ENCODE data around the gene SOAT1.
"Not testable (repeated sequence)": the region's sequence is repeated elsewhere in the genome, so short reads cannot be mapped to it uniquely, and the experiment has no call there.

Gene SOAT1

DNA sequence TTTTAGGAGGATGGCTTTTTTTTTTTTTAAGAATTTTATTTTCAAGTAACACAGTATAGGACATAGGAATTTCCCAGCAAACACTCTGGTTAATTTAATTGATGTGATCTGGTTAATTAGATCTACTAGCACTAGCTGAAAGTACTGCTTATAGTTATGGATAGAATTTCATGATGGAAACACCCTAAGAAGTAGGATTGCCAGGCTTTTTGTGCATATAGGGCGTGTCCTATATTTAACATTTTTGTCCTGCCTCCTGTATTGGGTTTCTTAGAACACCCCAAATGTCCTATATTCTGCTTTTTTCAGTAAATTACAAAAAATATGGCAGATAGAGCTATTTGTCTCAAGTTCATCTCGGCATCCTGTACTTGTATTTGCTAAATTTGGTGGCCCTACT is 58.6 kb downstream of the SOAT1 start:
- DNase-seq (ENCODE audit: low read depth in 2 of 2): no peak

- no peak for DNase-seq (ENCODE audit: low read depth in 2 of 2)
Observed at GRCh38 chr1:179353546-179353945, 59.9 kb downstream of the SOAT1 start.

DNA sequence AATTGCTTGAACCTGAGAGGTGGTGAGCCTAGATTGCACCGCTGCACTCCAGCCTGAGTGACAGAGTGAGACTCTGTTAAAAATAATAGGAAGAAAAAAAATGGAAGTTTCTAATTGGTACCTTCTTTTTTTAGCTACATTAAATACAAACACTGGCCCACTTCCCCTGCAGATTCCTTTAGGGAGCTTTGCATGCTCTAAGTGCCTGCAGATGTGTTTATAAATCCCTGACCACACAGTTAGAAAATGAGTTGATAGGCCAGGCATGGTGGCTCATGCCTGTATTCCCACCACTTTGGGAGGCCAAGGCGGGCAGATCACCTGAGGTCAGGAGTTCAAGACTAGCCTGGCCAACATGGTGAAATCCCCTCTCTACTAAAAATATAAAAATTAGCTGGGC is 68.0 kb downstream of the SOAT1 start:
- DNase-seq (ENCODE audit: low read depth in 2 of 2): not testable (repeated sequence)

- DNase-seq (ENCODE audit: low read depth in 2 of 2): peak; percentile 68 to 76
Observed at GRCh38 chr1:179365342-179366092, 71.9 kb downstream of the SOAT1 start, which contains the start of gene AXDND1. Gene AXDND1 (plus strand): TSS chr1:179365971. CDS start chr1:179366510, 539 bp downstream.

- no peak for DNase-seq (ENCODE audit: low read depth in 2 of 2)
Observed at GRCh38 chr1:179366093-179366800, 72.7 kb downstream of the SOAT1 start.

DNA sequence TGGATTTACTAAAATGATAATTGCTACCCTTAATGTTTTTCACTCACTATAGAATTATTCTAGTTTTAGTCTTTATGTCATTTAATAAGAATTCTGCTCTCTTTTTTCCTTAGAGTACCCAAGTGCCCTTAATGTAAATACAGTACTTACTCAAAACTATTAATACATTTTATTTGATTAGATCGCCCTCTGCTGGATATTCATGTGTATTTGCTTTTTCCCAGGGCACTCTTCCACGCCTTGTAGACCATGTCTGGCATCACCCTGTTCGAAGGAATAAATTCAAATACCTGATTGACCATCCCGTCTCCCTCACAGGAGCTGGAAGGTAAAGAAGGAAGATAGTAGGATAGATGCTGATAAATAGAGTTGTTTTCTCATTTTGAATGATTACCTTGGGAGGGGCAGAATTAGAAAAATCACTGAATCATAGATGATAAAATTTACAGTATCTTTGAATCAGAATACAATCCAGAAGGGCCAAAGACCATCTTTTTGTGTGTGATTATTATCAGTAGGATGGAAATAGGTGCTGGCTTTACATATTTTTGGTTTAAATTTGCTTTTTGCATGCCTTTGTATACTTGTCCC is 76.2 kb downstream of the SOAT1 start:
- peak in 1 of 2 donors; percentile 13 for DNase-seq (ENCODE audit: low read depth in 2 of 2)

DNA sequence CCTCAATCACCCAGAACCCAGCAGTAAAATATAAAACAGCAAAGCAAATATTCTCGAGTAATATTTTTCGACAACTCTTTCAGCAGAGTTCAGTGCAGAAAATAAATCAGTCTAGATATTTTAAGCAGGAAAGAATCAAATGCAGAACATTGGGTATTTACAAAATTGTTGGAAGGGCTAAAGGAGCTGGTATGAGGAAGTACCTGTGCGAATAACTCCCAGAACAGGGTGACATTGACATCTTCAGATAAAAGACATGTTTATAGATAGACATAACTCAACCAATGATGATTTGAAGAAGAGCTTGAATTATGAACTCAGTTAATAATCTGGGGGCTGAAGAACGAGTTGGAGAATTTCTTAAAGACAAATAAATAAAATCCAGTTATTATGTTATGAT is 78.6 kb downstream of the SOAT1 start:
- DNase-seq (ENCODE audit: low read depth in 2 of 2): no peak

GRCh38 chr1:179376223-179376622 is 82.6 kb downstream of the SOAT1 start:
- DNase-seq (ENCODE audit: low read depth in 2 of 2): no peak

DNA sequence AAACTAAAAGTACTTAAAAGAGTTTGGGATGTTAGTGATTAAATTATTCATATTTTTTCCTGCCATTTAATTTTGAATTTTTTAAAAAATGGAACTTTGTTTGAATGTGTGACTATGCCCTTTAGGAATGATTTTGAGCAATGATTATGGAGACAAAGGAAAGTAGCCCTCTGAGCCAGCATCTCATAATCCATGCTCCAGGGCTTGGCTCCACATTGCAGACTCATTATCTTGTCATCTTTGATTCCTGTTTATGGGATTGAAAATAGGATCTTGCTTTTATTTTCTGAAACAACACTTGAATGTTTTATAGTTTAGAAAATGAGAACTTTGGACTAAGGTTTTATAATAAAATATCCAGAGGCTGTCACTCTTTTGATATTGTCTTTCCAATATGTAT is 86.7 kb downstream of the SOAT1 start:
- no peak for DNase-seq (ENCODE audit: low read depth in 2 of 2)

DNA sequence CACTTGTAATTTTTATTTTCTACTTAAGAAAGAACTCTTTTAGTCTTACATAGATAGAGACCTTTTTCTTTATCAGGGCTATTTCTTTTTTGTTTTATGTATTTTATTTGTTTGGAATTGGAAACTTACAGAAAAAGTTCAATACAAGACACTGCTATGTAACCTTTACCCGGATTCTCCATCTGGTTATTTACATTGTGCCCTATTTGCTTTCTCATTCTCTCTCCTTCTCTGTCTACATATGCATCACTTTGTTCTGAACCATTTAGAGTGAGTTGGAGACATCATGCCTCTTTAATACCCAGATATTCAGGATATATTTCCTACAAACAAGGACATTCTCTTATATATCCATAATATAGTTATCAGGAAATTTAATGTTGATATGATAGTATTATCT is 90.4 kb downstream of the SOAT1 start:
- DNase-seq (ENCODE audit: low read depth in 2 of 2): no peak

DNA sequence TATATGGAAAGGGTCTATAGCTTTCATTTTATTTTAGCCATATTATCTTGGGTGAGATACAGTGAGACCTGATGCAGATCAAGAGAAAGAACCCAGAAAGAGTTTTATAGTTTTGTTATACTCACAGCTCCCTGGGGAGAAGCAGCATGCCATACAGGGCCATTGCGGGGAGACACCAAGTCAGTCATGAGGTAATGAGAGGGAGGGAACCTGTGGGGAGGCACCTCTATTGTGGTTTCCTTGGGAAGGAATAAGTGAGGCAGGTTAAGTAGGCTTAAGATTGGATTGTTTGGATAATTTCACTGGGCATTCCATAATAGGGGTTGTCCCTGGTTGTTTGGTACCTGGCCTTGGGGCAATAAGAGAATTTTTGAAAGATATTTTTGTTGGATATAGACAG is 91.9 kb downstream of the SOAT1 start:
- no peak for DNase-seq (ENCODE audit: low read depth in 2 of 2)

- DNase-seq (ENCODE audit: low read depth in 2 of 2): no peak
Observed at GRCh38 chr1:179393721-179394120, 100.1 kb downstream of the SOAT1 start.

DNA sequence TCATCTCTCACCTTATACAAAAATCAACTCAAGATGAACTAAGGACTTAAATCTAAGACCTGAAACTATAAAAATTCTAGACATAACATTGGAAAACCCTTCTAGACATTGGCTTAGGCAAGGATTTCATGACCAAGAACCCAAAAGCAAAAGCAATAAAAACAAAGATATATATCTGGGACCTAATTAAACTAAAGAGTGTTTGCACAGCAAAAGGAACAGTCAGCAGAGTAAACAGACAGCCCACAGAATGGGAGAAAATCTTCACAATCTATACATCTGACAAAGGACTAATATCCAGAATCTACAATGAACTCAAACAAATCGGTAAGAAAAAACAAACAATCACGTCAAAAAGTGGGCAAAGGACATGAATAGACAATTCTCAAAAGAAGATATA is 105.8 kb downstream of the SOAT1 start:
- DNase-seq (ENCODE audit: low read depth in 2 of 2): not testable (repeated sequence)
